GM10266 (cell line): ENCODE data around the gene PPL.

ENCODE experiments used
- DNase-seq: peaks from one replicate; pipeline ENCODE4 v3.0.0; 2012; ENCODE audit errors: extremely low spot score
- CTCF ChIP-seq: IDR thresholded peaks from 2 replicates; pipeline ENCODE4 v1.5.1; 2012; ENCODE audit warnings: mild to moderate bottlenecking, low read depth; ENCODE audit not compliant: control insufficient read depth, insufficient read depth; ENCODE audit errors: missing control alignments

The PPL gene

GRCh38 chr16:4888428-4889135 is 48.4 kb downstream of the PPL start:
- TF ChIP-seq CTCF = no peak
- no peak for DNase-seq

GRCh38 chr16:4886151-4886550 is 50.8 kb downstream of the PPL start:
- no peak for TF ChIP-seq CTCF
- no peak for DNase-seq

- no peak for DNase-seq
- TF ChIP-seq CTCF = no peak
These were observed 51.7 kb downstream of the PPL start for GRCh38 chr16:4884972-4885874.

- no peak for DNase-seq
- no peak for TF ChIP-seq CTCF
These were observed 52.7 kb downstream of the PPL start for GRCh38 chr16:4884209-4884608.

GRCh38 chr16:4883501-4883900 is 53.4 kb downstream of the PPL start:
- no peak for TF ChIP-seq CTCF
- no peak for DNase-seq

- DNase-seq = no peak
- no peak for TF ChIP-seq CTCF
These were observed 54.2 kb downstream of the PPL start for GRCh38 chr16:4882633-4883285.
